Urinary bladder (tissue), 4 donors: Measurements from ENCODE around the gene VASP. TPM values are rescaled to one million over a fixed set of nuclear protein-coding genes. Genes with fewer than 3 reads are reported as not detected.
A peak's percentile ranks its signal among the peaks of the same experiment; 100 is the strongest.

Experiments used
- DNase-seq: peaks from one replicate; pipeline ENCODE4 v3.0.0-alpha.2; 2015; ENCODE audit errors: extremely low spot score
- H3K27ac ChIP-seq: one replicate; pipeline ENCODE4 v1.5.1; 2013; ENCODE audit warnings: low read depth, mild to moderate bottlenecking, moderate library complexity
- H3K36me3 ChIP-seq: one replicate; pipeline ENCODE4 v1.6.1; 2013; ENCODE audit warnings: mild to moderate bottlenecking, moderate library complexity; ENCODE audit not compliant: insufficient read depth
- H3K4me1 ChIP-seq: one replicate; pipeline ENCODE4 v1.6.1; 2013; ENCODE audit warnings: mild to moderate bottlenecking, moderate library complexity; ENCODE audit not compliant: insufficient read depth
- H3K4me3 ChIP-seq: one replicate; pipeline ENCODE4 v1.5.1; 2013; ENCODE audit warnings: low read depth, low read length
- WGBS: extraction: QIAGEN DNeasy Blood & Tissue Kit; methylation state at CpG from one replicate; pipeline ENCODE4 v1.1.7; 2013; 5-methylcytosine and 5-hydroxymethylcytosine counted together
- polyA plus RNA-seq: library from polyadenylated mRNA; stranded (reverse); fragments of 200-250 nt; gene quantifications from one replicate; pipeline ENCODE4 v1.2.3, GENCODE V29; 2013
- total RNA-seq: library from RNA; depleted of rRNA; stranded (reverse); fragments of >200 nt; gene quantifications from one replicate; pipeline ENCODE4 v1.2.3, GENCODE V29; 2014
- donor health status: healthy with polysubstance abuse.
- donor health status: healthy.

The VASP gene
- total and polyA plus RNA-seq, 2 donors, result 42.6 to 174 TPM

GRCh38 chr19:45496349-45496953 lies 10.8 kb upstream of the VASP start:
- no peak overlapping the region for H3K27ac ChIP-seq
- DNase-seq, result no peak
- H3K36me3 ChIP-seq, result no peaks in the 10 kb centered on the region
- H3K4me1 ChIP-seq, result peaks cover 3% of the 10 kb centered on the region
- peak overlapping the region; percentile 64 for H3K4me3 ChIP-seq
- WGBS, result under 1% methylated on average over 54 of the region's 54 CpGs

- 27% methylated on average over 16 of the region's 16 CpGs for WGBS
- no peak for DNase-seq
- Histone ChIP-seq H3K4me1 (peaks cover 3% of the 10 kb centered on the region), H3K27ac (no peak overlapping the region), H3K4me3 (no peak overlapping the region), H3K36me3 (no peaks in the 10 kb centered on the region)
Observed at GRCh38 chr19:45497791-45498190, 9.5 kb upstream of the VASP start.

GRCh38 chr19:45498411-45499195 lies 8.7 kb upstream of the VASP start, which contains the start of gene PPM1N:
TSS of gene PPM1N (plus strand) at chr19:45498443. CDS start at chr19:45498473, 30 bp downstream.
- Histone ChIP-seq H3K4me3 (peak within 1 kb of the TSS; percentile 64), H3K27ac (no peak within 1 kb of the TSS), H3K36me3 (no peaks in the 10 kb centered on the region), H3K4me1 (peaks cover 3% of the 10 kb centered on the region)
- no peak for DNase-seq
- WGBS, result 1% methylated on average over 89 of the region's 89 CpGs

- no peak for DNase-seq
Observed at GRCh38 chr19:45499196-45500180, 7.8 kb upstream of the VASP start.

GRCh38 chr19:45500918-45501729 lies 6.2 kb upstream of the VASP start:
- no peak for DNase-seq
- 77% methylated on average over 8 of the region's 8 CpGs for WGBS
- H3K27ac ChIP-seq, result no peak overlapping the region
- no peaks in the 10 kb centered on the region for H3K36me3 ChIP-seq
- H3K4me1 ChIP-seq, result peaks cover 3% of the 10 kb centered on the region
- no peak overlapping the region for H3K4me3 ChIP-seq

More at GRCh38 chr19:45499196-45500180, 7.8 kb upstream of the VASP start:
- peaks cover 3% of the 10 kb centered on the region for H3K4me1 ChIP-seq
- H3K36me3 ChIP-seq, result no peaks in the 10 kb centered on the region
- 10% methylated on average over 37 of the region's 37 CpGs for WGBS
- no peak overlapping the region for H3K27ac ChIP-seq
- no peak overlapping the region for H3K4me3 ChIP-seq

GRCh38 chr19:45501730-45502014 lies 5.6 kb upstream of the VASP start:
- no peak overlapping the region for H3K27ac ChIP-seq
- H3K4me3 ChIP-seq, result no peak overlapping the region
- no peaks in the 10 kb centered on the region for H3K36me3 ChIP-seq
- WGBS, result 64% methylated on average over 2 of the region's 2 CpGs
- DNase-seq, result no peak
- H3K4me1 ChIP-seq, result peaks cover 3% of the 10 kb centered on the region

- Histone ChIP-seq H3K36me3 (no peaks in the 10 kb centered on the region), H3K27ac (no peak overlapping the region), H3K4me1 (peaks cover 3% of the 10 kb centered on the region), H3K4me3 (no peak overlapping the region)
- no peak for DNase-seq
- WGBS, result 71% methylated on average over 5 of the region's 5 CpGs
Observed at GRCh38 chr19:45502111-45502510, 5.2 kb upstream of the VASP start.

- H3K4me3 ChIP-seq, result no peak overlapping the region
- H3K27ac ChIP-seq, result no peak overlapping the region
- H3K4me1 ChIP-seq, result peaks cover under 1% of the 10 kb centered on the region
- H3K36me3 ChIP-seq, result no peaks in the 10 kb centered on the region
- no peak for DNase-seq
- 87% methylated on average over 9 of the region's 9 CpGs for WGBS
Observed at GRCh38 chr19:45503909-45504308, 3.4 kb upstream of the VASP start.

- Histone ChIP-seq H3K4me3 (no peak overlapping the region), H3K36me3 (no peaks in the 10 kb centered on the region), H3K4me1 (no peaks in the 10 kb centered on the region), H3K27ac (no peak overlapping the region)
- no peak for DNase-seq
- WGBS, result 82% methylated on average over 8 of the region's 8 CpGs
Observed at GRCh38 chr19:45505151-45505995, 1.9 kb upstream of the VASP start.

- Histone ChIP-seq H3K4me3 (no peak overlapping the region), H3K4me1 (no peaks in the 10 kb centered on the region), H3K27ac (peak overlapping the region; percentile 59), H3K36me3 (no peaks in the 10 kb centered on the region)
- DNase-seq, result no peak
- 61% methylated on average over 5 of the region's 5 CpGs for WGBS
Observed at GRCh38 chr19:45505996-45506245, 1.4 kb upstream of the VASP start.

GRCh38 chr19:45506246-45506988 lies 862 bp upstream of the VASP start:
- under 1% methylated on average over 47 of the region's 47 CpGs for WGBS
- Histone ChIP-seq H3K36me3 (no peaks in the 10 kb centered on the region), H3K27ac (peak overlapping the region; percentile 84), H3K4me3 (peak overlapping the region; percentile 93), H3K4me1 (no peaks in the 10 kb centered on the region)
- DNase-seq, result peak; percentile 80

GRCh38 chr19:45507872-45508416 lies 665 bp downstream of the VASP start:
- Histone ChIP-seq H3K36me3 (no peaks in the 10 kb centered on the region), H3K27ac (peak overlapping the region; percentile 84), H3K4me3 (peak overlapping the region; percentile 93), H3K4me1 (no peaks in the 10 kb centered on the region)
- WGBS, result under 1% methylated on average over 22 of the region's 22 CpGs
- DNase-seq, result no peak
